Measurements from ENCODE around the gene TMPRSS11A.

- TF ChIP-seq POLR2A (IDR thresholded peaks at IDR 0.05) (no peak), CTCF (IDR thresholded peaks at IDR 0.05) (no peak)
Measured at GRCh38 chr4:67910585-67910905, 52.7 kb downstream of the TMPRSS11A start.
